ENCODE results near the gene TENM3.

GRCh38 chr4:182589100-182589499, 345.9 kb downstream of the TENM3 start:
- no peak for TF ChIP-seq ZNF626 (tag by site-specific recombination; IDR thresholded peaks at IDR 0.05)
- TF ChIP-seq ZNF146 (tag by site-specific recombination; IDR thresholded peaks at IDR 0.05): no peak
- no peak for TF ChIP-seq ZNF747 (tag by site-specific recombination; IDR thresholded peaks at IDR 0.05)
- no peak for TF ChIP-seq ZNF549 (tag by site-specific recombination; IDR thresholded peaks at IDR 0.05)
- no peak for TF ChIP-seq SCRT2 (tag by site-specific recombination; IDR thresholded peaks at IDR 0.05)
- TF ChIP-seq, protein P1, sequence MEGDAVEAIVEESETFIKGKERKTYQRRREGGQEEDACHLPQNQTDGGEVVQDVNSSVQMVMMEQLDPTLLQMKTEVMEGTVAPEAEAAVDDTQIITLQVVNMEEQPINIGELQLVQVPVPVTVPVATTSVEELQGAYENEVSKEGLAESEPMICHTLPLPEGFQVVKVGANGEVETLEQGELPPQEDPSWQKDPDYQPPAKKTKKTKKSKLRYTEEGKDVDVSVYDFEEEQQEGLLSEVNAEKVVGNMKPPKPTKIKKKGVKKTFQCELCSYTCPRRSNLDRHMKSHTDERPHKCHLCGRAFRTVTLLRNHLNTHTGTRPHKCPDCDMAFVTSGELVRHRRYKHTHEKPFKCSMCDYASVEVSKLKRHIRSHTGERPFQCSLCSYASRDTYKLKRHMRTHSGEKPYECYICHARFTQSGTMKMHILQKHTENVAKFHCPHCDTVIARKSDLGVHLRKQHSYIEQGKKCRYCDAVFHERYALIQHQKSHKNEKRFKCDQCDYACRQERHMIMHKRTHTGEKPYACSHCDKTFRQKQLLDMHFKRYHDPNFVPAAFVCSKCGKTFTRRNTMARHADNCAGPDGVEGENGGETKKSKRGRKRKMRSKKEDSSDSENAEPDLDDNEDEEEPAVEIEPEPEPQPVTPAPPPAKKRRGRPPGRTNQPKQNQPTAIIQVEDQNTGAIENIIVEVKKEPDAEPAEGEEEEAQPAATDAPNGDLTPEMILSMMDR (tag by site-specific recombination; IDR thresholded peaks at IDR 0.05): no peak
- no peak for TF ChIP-seq ZNF302 (tag by site-specific recombination; IDR thresholded peaks at IDR 0.05; ENCODE audit: low read depth)
- TF ChIP-seq ZNF629 (tag by site-specific recombination; IDR thresholded peaks at IDR 0.05): no peak
- TF ChIP-seq SETDB1 (IDR thresholded peaks at IDR 0.05; ENCODE audit: insufficient read length, low read length): peak; percentile 58
